WI38 (cell line): ENCODE data around the gene RNU6-1.

Source experiments
- H3K4me3 ChIP-seq: 2 replicates; pipeline ENCODE4 v1.5.1; 2011; ENCODE audit warnings: low read depth, mild to moderate bottlenecking, control low read depth, low read length
- TF ChIP-seq, protein P1 (sequence below): IDR thresholded peaks from 2 replicates; pipeline ENCODE4 v1.5.1; 2012; ENCODE audit warnings: low read depth, mild to moderate bottlenecking, control low read depth, low read length

Gene RNU6-1

GRCh38 chr15:67865766-67866165 lies 25.9 kb upstream of the RNU6-1 start:
- no peak overlapping the region for H3K4me3 ChIP-seq
- TF ChIP-seq, protein P1, sequence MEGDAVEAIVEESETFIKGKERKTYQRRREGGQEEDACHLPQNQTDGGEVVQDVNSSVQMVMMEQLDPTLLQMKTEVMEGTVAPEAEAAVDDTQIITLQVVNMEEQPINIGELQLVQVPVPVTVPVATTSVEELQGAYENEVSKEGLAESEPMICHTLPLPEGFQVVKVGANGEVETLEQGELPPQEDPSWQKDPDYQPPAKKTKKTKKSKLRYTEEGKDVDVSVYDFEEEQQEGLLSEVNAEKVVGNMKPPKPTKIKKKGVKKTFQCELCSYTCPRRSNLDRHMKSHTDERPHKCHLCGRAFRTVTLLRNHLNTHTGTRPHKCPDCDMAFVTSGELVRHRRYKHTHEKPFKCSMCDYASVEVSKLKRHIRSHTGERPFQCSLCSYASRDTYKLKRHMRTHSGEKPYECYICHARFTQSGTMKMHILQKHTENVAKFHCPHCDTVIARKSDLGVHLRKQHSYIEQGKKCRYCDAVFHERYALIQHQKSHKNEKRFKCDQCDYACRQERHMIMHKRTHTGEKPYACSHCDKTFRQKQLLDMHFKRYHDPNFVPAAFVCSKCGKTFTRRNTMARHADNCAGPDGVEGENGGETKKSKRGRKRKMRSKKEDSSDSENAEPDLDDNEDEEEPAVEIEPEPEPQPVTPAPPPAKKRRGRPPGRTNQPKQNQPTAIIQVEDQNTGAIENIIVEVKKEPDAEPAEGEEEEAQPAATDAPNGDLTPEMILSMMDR, result no peak

- no peak overlapping the region for H3K4me3 ChIP-seq
- TF ChIP-seq, protein P1, result no peak
These were observed 25.5 kb upstream of the RNU6-1 start for GRCh38 chr15:67865331-67865730.

DNA sequence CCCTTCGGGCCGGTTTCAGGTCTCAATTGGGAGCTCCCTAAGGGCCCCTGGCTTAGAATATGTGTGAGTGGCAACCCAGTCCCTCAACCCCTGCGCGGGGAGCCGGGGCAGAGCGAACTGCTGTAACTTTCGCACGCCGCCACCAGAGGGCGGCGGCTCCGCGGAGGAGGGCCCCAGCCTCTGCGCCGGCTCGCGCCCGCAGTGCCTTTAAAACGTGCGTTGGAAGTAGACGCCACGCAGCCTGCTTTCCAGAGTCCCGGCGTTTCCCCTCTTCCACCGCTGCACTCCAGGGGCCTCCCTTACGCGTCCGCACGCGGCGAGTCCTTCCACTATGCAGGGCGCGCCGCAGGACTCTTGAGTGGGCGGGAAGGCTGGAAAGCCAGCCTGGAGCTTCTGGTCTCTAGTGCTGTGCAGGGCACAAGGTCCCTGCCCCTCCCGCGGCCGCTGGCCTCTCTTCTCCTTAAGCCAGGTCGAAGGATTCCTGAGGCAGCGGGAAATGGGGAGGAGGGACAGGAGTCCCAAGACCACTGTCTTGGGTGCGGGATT lies 23.7 kb upstream of the RNU6-1 start:
- TF ChIP-seq, protein P1, result peak; percentile 82
- peak overlapping the region; percentile 46 for H3K4me3 ChIP-seq

GRCh38 chr15:67862750-67863441 lies 23.1 kb upstream of the RNU6-1 start:
- H3K4me3 ChIP-seq, result no peak overlapping the region; the same call in 1 of the 2 replicates
- TF ChIP-seq, protein P1, result no peak

GRCh38 chr15:67861983-67862382 lies 22.1 kb upstream of the RNU6-1 start:
- H3K4me3 ChIP-seq, result no peak overlapping the region
- TF ChIP-seq, protein P1, result no peak

DNA sequence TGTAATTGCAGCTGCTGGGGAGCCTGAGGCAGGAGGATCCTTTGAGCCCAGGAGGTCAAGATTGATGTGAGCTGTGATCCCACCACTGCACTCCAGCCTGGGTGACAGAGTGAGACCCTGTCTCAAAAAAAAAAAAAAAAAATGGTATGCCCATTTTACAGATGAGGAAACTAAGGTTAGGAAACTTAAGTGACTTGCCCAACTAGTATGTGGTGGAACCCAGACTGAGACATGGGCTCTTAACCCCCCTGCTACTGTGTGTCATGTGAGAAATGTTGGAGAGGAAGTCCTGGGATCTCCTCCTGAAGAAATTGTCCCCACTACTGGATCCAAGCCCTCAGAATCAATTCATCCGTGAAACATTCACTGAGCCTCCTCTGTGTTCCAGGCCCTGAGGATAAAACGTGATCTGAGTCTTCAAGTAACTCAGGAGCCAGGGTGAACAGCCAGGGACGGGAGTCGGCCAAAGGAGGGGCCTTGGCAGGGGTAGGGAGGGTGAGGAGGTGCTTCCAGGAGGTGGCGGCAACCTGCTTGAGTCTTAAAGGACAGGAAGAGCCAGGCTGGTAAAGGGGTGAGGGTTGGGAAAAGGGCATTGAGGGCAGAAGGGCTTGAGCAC lies 19.6 kb upstream of the RNU6-1 start:
- TF ChIP-seq, protein P1, result no peak
- no peak overlapping the region for H3K4me3 ChIP-seq

- H3K4me3 ChIP-seq, result no peak overlapping the region
- TF ChIP-seq, protein P1, result no peak
These were observed 17.4 kb upstream of the RNU6-1 start for GRCh38 chr15:67857220-67857619.
